Activated CD4-positive, alpha-beta memory T cell treated with anti-CD3 and anti-CD28 coated beads for 36 hours (primary cell): ENCODE results near the gene LRFN5. TPM values are rescaled to one million over a fixed set of nuclear protein-coding genes. Genes with fewer than 3 reads are reported as not detected.

Experiments used
- CTCF ChIA-PET: fragments of 350-600 bp; sonication (Branson Sonifier 250); formaldehyde crosslinking; loops from one replicate; lab custom pipeline; 2021; ENCODE audit warnings: antibody characterized with exemption, inconsistent platforms; lab: Charles Lee
- POLR2A ChIA-PET: fragments of 350-600 bp; sonication (Branson Sonifier 250); formaldehyde crosslinking; loops from one replicate; lab custom pipeline; 2021; ENCODE audit warnings: antibody characterized with exemption; lab: Charles Lee
- DNase-seq: peaks from one replicate; pipeline ENCODE4 v3.0.0-alpha.2; 2020
- H3K27ac Mint-ChIP-seq: one replicate; pipeline ENCODE4 v1.8.0; 2021; ENCODE audit warnings: mixed read lengths
- H3K27me3 Mint-ChIP-seq: one replicate; pipeline ENCODE4 v1.8.0; 2021; ENCODE audit warnings: mixed read lengths
- H3K36me3 Mint-ChIP-seq: one replicate; pipeline ENCODE4 v1.8.0; 2021; ENCODE audit warnings: mixed read lengths
- H3K4me1 Mint-ChIP-seq: one replicate; pipeline ENCODE4 v1.8.0; 2021; ENCODE audit warnings: low read depth, mixed read lengths
- H3K4me3 Mint-ChIP-seq: one replicate; pipeline ENCODE4 v1.8.0; 2021; ENCODE audit warnings: mild to moderate bottlenecking, mixed read lengths
- H3K9me3 Mint-ChIP-seq: one replicate; pipeline ENCODE4 v1.8.0; 2021; ENCODE audit warnings: mixed read lengths
- intact Hi-C: fragments of 100-400 bp; cut with micrococcal nuclease; formaldehyde crosslinking; loops from one replicate; pipeline ENCODE4 v1.15.1; 2023
- total RNA-seq, 2 experiments: library from RNA; stranded (reverse); gene quantifications; one replicate each; pipeline ENCODE4 v1.2.3, GENCODE V29; 2021

Gene LRFN5
- total RNA-seq, 2 experiments from 2014 or later = not detected

DNA sequence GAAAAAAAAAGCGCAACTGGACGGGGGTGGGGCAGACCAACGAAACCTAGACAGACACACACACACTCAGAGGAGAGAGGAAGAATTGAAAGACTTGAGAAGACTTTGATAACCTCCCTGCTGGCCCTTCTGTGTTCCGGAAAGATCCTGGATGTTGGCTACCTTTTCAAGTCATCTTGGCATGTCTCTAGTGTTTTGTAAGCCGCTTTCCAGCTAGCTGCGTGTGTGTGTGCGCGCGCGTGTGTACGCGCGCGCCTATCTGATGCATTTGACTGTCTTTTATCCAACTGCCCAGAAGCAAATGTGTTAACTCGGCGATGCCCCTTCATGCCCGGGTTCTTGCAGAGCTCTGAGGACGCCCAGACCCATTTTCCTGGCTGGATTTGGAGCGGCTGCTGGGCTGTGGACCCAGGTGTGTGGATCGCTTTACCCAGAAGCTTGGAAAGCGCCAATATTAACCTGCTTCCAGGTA lies 664 bp downstream of the LRFN5 start:
- no peak for DNase-seq
- POLR2A ChIA-PET = no interaction called here
- Mint-ChIP-seq H3K27ac (no peak overlapping the region), H3K27me3 (peaks cover 66% of the 10 kb centered on the region), H3K4me3 (peak overlapping the region; percentile 53), H3K4me1 (peaks cover 38% of the 10 kb centered on the region), H3K9me3 (no peaks in the 10 kb centered on the region), H3K36me3 (no peaks in the 10 kb centered on the region)
- CTCF ChIA-PET = no interaction called here
- intact Hi-C loops = no loop called here

DNA sequence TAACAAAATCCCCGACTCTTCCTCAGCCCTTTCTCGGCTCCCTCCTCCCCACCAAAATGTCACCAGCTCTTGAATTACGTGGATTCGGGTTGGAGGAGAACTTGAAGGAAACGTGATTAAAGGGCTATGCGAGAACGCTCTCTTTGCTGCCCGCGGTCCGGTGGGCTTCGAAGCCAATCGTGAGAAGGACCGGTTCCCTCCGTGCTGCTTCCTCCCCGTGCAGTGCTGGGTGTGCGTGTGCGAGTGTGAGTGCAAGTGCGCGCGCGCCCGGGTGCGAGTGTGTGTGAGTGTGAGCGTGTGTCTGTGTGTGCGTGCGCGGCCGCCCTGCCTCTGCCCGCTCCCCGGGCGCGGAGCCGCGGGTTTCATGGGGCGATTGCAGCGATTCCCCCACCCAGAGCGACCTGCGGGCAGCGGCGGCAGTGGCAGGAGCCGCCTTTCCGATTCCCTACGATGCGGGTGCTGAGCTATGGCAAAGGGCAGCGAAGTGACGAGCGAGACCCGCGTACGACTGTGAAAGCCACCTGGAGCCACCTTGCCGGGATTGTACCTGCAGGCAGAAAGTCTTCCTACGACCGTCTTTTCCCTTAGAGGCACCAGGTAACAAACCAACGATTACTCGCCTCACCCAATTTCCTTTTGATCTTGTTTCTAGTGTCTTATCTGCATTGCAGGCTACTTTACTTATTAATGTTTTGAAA lies 1.4 kb downstream of the LRFN5 start:
- H3K36me3 Mint-ChIP-seq = no peaks in the 10 kb centered on the region
- no peak overlapping the region for H3K27ac Mint-ChIP-seq
- CTCF ChIA-PET = no interaction called here
- no peak for DNase-seq
- intact Hi-C loops = no loop called here
- peaks cover 38% of the 10 kb centered on the region for H3K4me1 Mint-ChIP-seq
- peak overlapping the region; percentile 23 for H3K4me3 Mint-ChIP-seq
- no peaks in the 10 kb centered on the region for H3K9me3 Mint-ChIP-seq
- peaks cover 66% of the 10 kb centered on the region for H3K27me3 Mint-ChIP-seq
- POLR2A ChIA-PET = no interaction called here

DNA sequence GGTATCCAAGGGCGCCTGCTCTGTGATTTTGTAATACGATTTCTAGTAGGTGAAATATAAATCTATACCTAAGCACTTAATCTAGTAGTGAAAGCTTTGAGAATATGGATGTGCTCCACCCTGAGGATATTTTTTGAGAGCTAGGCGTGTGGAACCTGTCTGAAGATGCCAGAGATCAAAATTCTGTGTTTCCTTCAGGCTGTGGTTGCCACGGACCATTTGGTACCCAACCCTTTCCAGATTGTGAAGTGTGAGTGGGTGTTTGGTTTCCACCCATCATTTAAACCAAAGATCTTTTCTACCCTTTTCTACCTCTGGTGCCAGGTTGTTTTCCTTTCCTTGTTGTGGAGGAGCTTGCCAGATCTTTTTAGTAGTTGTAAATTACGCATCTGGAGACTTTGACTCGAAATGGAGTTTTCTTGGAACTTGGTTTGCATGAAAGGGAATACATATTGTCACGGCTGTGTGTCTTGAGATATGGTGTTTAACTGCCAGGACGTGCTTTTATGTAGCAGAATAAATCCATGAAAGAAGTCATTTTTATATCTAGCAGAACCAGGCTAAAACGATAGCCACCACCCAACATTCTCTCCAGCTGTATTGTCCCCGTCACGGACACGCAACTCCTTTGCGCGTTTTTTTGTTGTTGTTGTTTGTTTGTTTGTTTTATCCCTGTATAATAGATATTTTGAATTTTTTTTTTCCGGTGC lies 2.2 kb downstream of the LRFN5 start:
- Mint-ChIP-seq H3K4me1 (peaks cover 38% of the 10 kb centered on the region), H3K27ac (no peak overlapping the region), H3K9me3 (no peaks in the 10 kb centered on the region), H3K4me3 (no peak overlapping the region), H3K27me3 (peaks cover 68% of the 10 kb centered on the region), H3K36me3 (no peaks in the 10 kb centered on the region)
- POLR2A ChIA-PET = no interaction called here
- CTCF ChIA-PET = no interaction called here
- no peak for DNase-seq
- intact Hi-C loops = no loop called here

DNA sequence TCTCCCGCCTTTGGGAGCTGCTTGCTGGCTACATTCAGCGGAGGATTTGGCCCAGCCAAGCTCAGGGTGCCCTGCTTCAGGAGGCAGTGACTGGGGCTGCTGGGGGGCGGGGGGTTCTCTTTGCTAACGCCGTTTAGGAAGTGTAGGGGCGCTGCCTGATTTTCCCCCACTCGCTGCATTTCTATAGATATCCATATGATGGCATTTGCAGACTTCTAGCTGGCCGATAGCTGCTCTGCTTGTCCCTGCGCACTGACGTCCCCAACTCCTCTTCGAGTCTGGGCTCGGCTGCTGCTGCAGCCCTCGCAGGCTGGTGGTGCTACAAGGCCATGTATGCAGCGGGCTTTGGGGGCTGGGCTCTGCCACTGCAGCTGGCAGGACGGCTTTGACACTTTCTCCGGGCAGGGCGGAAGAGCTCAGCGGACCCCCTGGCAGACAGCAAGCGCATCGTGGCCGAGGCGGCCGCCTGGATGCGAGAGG lies 3.1 kb downstream of the LRFN5 start:
- no peak for DNase-seq
- Mint-ChIP-seq H3K36me3 (no peaks in the 10 kb centered on the region), H3K27me3 (peaks cover 62% of the 10 kb centered on the region), H3K4me3 (no peak overlapping the region), H3K4me1 (peaks cover 35% of the 10 kb centered on the region), H3K27ac (no peak overlapping the region), H3K9me3 (no peaks in the 10 kb centered on the region)
- intact Hi-C loops = no loop called here
- ChIA-PET CTCF (no interaction called here), POLR2A (no interaction called here)

DNA sequence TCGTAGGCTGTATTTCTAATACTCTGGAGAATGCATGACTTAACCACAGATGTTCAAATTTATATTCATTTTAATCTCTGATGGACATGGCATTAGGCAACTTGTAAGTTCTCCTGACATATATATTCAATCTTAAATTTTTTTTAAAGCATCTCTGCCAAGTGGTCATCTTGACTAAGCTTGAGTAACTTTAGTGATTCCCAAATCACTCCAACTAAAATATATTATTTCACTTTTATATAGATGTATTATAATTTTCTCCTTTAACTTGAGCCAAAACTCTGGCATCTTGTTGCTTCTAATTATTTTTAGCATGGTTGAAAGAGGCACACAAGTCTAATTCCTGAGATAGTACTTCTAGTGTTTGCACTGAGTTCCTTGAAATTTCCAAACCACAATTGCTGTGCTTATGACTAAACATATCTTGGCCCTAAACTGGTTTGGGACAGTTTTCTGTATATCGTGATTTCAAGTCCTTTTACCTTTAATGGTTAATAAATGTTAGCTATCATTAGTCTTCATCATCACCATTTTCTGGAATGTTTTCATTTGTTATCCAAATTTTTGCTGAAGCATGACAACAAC lies 8.4 kb downstream of the LRFN5 start:
- Mint-ChIP-seq H3K9me3 (no peaks in the 10 kb centered on the region), H3K4me3 (no peak overlapping the region), H3K4me1 (no peaks in the 10 kb centered on the region), H3K27ac (no peak overlapping the region), H3K36me3 (no peaks in the 10 kb centered on the region), H3K27me3 (peaks cover 15% of the 10 kb centered on the region)
- intact Hi-C loops = no loop called here
- DNase-seq = no peak
- ChIA-PET CTCF (no interaction called here), POLR2A (no interaction called here)

DNA sequence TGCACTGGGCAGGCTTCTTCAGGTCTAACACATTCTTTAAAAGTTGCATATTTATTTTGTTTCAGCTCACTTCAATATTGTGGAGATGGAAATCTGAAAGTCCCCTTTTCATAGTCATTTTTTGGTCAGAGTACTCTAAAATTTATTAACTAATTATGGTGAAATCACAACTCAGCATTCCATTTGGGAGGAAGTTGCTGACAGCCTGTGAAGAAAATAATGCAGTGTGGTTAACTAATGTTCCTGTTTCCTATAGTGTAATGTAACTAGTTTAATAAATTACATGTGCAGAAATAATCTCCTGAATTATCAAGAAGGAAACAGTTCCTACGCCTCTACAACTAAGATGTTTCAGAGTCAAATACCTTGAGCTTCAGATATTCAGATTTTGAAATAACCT lies 17.1 kb downstream of the LRFN5 start:
- no peak overlapping the region for H3K4me3 Mint-ChIP-seq
- no peaks in the 10 kb centered on the region for H3K36me3 Mint-ChIP-seq
- no peak for DNase-seq
- POLR2A ChIA-PET = no interaction called here
- no peaks in the 10 kb centered on the region for H3K4me1 Mint-ChIP-seq
- peaks cover 2% of the 10 kb centered on the region for H3K27me3 Mint-ChIP-seq
- no peaks in the 10 kb centered on the region for H3K9me3 Mint-ChIP-seq
- intact Hi-C loops = no loop called here
- CTCF ChIA-PET = no interaction called here
- no peak overlapping the region for H3K27ac Mint-ChIP-seq

DNA sequence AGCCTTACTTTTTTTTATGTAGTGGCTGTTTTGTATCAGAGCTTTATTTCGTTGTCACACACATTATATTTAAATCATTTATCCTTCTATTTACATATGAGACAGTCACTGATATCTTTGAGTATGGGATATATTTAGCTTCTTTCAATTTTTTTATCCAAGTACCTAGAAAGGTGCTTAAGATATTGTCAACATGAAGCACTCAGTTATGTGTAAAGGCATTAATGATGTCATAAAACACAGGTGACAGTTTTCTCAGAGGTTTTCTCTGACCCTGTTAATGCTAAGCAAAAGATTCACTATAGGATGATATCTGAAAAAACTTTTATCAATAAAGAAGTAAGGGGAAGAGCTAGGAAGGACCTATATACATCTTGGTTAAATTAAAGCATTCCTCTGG lies 23.2 kb downstream of the LRFN5 start:
- ChIA-PET CTCF (no interaction called here), POLR2A (no interaction called here)
- no peaks in the 10 kb centered on the region for H3K4me1 Mint-ChIP-seq
- H3K9me3 Mint-ChIP-seq = no peaks in the 10 kb centered on the region
- no peaks in the 10 kb centered on the region for H3K36me3 Mint-ChIP-seq
- H3K27ac Mint-ChIP-seq = no peak overlapping the region
- peaks cover 5% of the 10 kb centered on the region for H3K27me3 Mint-ChIP-seq
- DNase-seq = no peak
- intact Hi-C loops = no loop called here
- H3K4me3 Mint-ChIP-seq = no peak overlapping the region

DNA sequence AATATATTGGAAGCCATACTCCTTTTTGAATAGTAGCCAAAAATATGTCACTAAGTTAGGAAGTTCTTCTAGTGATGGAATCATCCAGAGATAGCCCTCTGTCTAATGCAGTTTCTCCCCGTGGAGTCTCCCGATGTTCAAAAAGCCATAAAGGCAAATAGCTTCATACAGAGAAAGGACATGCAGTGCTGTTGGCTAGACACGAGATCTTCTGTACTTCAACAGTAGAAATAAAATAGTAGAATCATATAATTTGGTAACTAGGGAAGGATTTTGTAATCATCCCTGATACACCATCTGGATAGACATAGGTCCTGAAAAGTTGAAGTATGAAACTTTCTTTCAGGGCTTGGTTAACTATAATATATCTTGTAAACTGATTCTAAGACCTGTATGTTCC lies 27.6 kb downstream of the LRFN5 start:
- H3K27ac Mint-ChIP-seq = no peak overlapping the region
- intact Hi-C loops = no loop called here
- H3K36me3 Mint-ChIP-seq = no peaks in the 10 kb centered on the region

DNA sequence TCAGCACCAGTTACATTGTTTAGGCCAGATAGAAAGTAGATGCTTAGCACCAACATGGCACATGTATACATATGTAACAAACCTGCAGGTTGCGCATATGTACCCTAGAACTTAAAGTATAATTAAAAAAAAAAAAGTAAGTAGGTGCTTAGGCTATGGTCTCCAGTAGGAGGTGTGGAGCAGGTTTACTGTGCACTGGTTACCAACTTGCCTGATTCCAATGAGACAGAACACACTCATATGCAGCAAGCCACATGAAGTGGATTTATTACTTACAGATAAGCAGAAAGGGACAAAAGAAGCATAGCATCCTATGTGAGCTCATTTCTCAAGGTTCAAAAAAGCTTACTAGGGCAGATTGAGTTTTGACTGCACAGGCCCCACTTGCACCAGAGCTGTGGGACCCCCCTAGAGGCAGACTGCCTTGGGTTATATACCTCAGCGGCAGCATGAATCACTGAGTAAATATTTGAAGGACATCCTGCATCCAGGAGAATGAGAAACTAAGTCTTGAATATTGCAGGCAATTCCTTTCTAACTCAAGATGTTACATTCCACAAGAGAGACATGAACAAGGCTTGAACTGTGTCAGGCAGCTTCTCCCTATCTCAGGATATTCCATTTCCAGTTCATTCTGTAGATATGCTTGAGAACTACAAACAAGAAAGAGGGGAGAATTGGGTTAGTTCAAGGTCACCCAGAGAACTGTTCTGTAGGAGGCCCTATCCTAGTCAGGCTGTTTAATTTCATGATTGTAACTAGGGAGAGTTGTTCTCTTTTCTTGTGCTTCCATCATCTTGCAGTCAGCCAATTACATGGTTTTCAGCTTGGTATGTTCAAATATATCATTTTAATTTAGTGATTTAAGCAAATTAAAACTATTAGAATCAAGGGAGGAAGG lies 30.1 kb downstream of the LRFN5 start:
- POLR2A ChIA-PET = no interaction called here
- Mint-ChIP-seq H3K27me3 (no peaks in the 10 kb centered on the region), H3K4me3 (no peak overlapping the region), H3K9me3 (no peaks in the 10 kb centered on the region), H3K27ac (no peak overlapping the region), H3K4me1 (no peaks in the 10 kb centered on the region), H3K36me3 (no peaks in the 10 kb centered on the region)
- CTCF ChIA-PET = no interaction called here
- intact Hi-C loops = no loop called here
- no peak for DNase-seq

More for the DNA sequence above, 27.6 kb downstream of the LRFN5 start:
- POLR2A ChIA-PET = no interaction called here
- H3K27me3 Mint-ChIP-seq = peaks cover 3% of the 10 kb centered on the region
- H3K9me3 Mint-ChIP-seq = no peaks in the 10 kb centered on the region
- no peaks in the 10 kb centered on the region for H3K4me1 Mint-ChIP-seq
- no peak overlapping the region for H3K4me3 Mint-ChIP-seq
- DNase-seq = no peak
- CTCF ChIA-PET = no interaction called here

DNA sequence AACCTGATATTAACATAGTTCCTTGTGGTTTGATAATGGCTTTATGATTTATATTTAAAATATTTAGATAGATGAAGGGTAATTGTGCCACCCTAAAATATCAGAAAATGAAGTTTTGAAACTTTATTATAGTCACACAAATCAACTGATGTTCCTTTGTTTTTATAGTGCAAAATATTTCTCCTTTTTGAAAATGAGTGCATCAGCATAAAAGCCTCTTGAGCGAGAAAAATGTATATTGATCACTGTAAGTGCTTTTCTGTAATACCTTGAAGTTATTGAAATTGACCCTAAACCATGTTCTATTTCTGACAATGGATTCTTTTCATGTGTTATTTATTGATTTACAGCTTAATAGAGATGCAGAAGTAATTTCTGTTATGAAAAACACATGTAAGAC lies 35.0 kb downstream of the LRFN5 start:
- ChIA-PET CTCF (no interaction called here), POLR2A (no interaction called here)
- no peak overlapping the region for H3K4me3 Mint-ChIP-seq
- H3K9me3 Mint-ChIP-seq = no peaks in the 10 kb centered on the region
- H3K36me3 Mint-ChIP-seq = no peaks in the 10 kb centered on the region
- DNase-seq = no peak
- H3K27me3 Mint-ChIP-seq = no peaks in the 10 kb centered on the region
- H3K4me1 Mint-ChIP-seq = no peaks in the 10 kb centered on the region
- H3K27ac Mint-ChIP-seq = no peak overlapping the region
- intact Hi-C loops = no loop called here

DNA sequence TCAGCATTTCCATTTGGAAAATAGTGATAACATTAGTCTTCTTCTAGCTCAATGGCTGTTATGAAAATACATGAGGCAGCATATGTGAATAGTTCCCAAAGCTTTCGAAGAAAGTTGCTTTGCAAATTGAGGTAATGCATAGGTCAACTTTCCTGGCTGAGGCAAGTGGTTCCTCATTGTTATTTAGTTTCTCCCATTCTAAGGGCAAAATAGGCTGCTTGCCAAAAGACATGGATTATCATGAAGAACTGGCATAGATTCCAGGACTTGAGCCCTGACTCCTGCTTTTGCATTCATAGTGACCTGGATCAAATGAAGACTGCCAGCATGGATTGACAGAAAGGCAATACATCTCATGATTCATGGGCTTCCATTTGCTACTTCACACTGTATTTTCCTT lies 35.7 kb downstream of the LRFN5 start:
- POLR2A ChIA-PET = no interaction called here
- no peaks in the 10 kb centered on the region for H3K27me3 Mint-ChIP-seq
- no peak for DNase-seq
- CTCF ChIA-PET = no interaction called here
- H3K4me1 Mint-ChIP-seq = no peaks in the 10 kb centered on the region
- no peaks in the 10 kb centered on the region for H3K36me3 Mint-ChIP-seq
- no peak overlapping the region for H3K27ac Mint-ChIP-seq
- intact Hi-C loops = no loop called here
- H3K4me3 Mint-ChIP-seq = no peak overlapping the region
- H3K9me3 Mint-ChIP-seq = no peaks in the 10 kb centered on the region

DNA sequence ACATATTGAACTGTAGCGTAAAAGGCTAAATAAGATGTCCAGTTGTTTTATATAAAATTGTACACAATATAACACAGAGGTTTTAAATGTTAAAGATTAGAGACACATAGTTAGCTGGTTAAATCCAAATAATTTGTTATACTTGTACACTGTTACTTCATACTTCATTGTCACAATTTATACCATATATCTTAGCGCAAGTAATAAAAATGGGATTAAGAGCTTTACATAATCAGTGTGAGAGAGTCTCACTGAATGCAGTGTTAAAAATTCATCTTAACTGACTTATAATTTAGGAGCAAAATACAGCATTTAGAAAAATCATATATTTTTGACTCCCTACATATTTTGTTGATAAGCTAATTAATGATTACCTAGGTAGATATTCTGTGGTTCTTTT lies 36.1 kb downstream of the LRFN5 start:
- Mint-ChIP-seq H3K4me1 (no peaks in the 10 kb centered on the region), H3K27me3 (no peaks in the 10 kb centered on the region), H3K27ac (no peak overlapping the region), H3K36me3 (no peaks in the 10 kb centered on the region), H3K9me3 (no peaks in the 10 kb centered on the region), H3K4me3 (no peak overlapping the region)
- intact Hi-C loops = no loop called here
- ChIA-PET CTCF (no interaction called here), POLR2A (no interaction called here)
- no peak for DNase-seq
